NCI-H526 treated with DMSO at 0.1 percent for 48 hours (cell line): ENCODE results near the gene CD300C.
"Not testable (repeated sequence)": the region's sequence is repeated elsewhere in the genome, so short reads cannot be mapped to it uniquely, and the experiment has no call there.

Experiments
- DNase-seq: peaks from one replicate; lab custom pipeline; 2025; lab: John Stamatoyannopoulos, UW

Gene CD300C

DNA sequence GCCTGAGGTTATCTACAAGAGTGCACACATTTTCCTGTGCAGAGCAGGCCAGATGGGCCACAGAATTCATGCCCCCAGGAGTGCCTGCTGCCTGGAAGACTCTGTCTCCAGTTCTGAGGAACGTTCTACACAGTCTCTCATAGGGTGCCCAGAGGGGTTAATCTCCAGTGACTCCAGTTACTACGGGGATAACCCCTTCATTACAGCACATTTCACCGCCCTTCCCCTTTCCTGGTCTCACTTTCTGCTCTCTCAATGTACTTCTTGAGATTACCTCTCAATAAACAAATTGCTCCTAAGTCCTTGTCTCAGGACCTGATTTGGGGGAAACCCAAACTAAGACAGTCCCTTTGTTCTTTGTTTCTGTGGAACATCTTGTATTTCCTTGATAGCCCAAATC, 15.7 kb upstream of the CD300C start:
- no peak for DNase-seq

DNA sequence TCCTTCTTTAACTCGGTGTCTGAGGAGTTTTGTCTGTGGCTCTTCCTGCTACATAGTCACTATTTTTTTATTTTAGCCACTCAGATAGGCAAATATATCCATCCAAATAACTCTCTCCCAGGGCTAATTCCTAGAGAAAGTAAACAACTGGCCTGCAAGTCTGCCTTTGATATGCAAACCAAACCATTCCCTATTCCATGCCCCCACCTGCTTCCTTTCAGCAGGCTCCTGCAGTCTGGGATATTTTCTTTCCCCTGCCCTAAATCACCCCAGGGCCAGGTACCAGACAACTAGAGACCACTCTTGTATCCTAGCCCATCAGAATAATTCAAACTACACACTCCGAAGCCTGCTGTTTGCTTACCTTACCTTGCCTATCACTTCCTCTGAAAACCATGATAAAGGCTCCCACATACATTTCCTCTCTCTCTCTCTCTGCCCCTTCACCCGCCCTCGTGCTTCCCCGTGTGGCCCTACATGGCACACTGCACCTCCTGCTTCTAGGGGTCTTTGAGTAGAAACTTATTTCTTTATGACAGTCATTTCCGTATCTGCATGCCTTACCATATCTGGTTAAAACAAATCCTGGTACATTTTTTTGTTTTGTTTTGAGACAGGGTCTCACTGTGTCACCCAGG, 13.1 kb upstream of the CD300C start:
- DNase-seq: peak; percentile 81

DNA sequence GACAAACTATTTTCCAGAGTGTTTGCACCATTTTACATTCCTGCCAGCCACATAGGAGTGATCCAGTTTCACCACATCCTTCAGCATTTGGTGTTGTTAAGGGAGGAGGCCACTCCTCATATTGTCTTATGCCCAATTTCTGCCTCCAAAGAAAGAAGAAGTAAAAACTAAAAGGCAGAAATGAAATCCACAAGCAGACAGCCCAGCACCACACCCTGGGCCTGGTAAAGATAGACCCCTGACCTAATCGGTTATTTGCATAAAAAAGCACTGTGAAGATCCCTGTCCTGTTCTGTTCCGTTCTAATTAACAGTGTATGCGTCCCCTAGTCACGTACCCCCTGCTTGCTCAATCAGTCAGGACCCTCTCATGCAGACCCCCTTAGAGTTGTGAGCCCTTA, 12.5 kb upstream of the CD300C start:
- not testable (repeated sequence) for DNase-seq

DNA sequence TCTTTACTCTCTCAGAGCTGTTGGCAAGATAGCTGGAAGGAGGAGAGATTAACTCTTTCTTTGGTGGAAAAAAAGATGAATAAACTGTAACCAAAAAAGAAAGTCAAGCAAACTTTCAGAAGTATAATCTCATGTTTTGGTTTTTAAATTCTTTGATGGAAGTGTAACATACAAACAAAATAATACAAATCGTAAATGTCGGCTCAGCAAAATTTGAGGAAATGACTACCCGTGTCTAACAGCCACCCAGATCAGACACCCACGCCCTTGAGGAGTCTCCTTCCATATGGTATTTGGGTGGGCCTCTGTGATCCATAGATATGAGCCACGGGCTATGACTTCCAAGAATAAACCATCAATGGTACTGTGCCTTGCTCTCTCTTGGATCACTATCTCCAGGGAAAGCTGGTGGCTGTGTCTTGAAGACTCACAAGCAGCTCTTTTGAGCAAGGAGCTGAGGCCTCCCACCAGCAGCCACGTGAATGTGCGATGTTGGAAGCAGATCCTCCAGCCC, 9.6 kb upstream of the CD300C start:
- no peak for DNase-seq

DNA sequence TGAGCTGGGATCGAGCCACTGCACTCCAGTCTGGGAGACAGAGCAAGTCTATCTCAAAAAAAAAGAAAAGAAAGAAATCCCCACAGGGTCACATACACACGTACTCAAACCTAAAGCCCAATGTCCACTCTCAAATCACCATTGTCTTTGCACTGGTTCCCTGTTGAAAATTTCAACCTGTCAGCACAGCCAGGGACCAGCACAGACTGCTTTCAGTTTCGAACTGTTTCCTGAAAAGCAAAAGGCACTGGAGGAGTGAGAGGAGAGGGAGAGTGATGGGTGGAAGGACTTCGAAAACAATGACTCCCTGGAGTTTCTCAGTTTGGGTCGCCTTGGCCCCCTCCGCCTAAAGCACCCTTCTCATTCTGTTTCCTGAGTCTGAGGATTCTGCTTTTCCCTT, 9.0 kb upstream of the CD300C start:
- DNase-seq: no peak

DNA sequence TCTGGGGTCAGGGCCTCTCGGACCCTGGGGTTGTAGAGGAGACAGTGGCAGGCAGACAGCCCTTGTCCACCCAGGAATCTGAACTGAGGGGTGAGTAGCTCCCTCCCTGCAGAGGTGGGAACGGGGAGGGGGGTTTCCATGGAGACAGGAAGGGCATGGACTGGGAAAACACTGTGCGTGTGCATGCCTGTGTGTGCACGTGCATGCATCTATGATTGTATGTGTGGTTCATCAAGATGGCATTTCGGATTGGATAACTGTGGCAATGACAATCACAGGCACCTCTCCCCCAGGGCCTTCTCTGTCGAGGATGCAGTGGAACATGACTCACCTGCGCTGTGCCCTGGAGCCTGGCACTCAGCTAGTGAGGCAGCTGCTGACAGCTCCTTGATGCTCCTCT, 6.1 kb upstream of the CD300C start:
- no peak for DNase-seq

DNA sequence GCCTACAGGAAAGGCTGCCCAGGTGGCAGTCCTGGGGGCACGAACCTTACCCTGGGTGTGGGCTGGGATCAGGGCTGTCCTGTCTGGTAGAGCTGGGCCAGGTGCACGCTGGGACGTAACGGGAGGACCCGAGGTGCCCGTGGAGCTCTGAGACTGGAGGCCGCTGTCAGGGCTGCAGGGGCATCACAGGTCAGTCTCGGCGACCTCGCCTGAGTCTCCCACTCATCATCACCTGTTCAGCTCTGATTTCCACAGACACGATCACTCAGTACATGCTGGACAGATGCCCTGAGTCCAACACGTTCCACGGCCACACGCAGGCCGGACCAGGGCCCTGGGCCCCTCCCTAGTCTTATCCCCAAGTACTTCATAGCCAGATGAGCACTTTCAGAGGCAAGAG, 4.7 kb upstream of the CD300C start:
- DNase-seq: no peak

DNA sequence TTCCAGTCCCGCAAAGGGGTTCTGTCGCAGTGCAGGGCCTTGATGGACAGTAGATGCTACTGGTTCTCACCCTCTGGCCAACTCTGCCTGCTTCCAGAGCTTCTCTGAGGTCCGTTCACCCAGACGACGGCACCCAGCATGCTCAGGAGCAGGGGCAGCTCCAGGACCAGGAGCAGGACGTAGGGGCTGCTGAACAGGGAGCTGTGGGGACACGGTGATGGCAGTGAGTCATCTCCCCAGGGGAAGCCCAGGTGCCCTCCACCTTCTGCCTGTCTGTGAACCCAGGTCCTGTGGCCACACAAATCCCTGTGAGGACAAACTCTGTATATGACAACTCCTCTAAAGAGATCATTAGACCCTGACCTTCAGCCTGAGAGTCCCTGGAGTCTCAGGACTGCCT, 3.4 kb upstream of the CD300C start:
- no peak for DNase-seq

DNA sequence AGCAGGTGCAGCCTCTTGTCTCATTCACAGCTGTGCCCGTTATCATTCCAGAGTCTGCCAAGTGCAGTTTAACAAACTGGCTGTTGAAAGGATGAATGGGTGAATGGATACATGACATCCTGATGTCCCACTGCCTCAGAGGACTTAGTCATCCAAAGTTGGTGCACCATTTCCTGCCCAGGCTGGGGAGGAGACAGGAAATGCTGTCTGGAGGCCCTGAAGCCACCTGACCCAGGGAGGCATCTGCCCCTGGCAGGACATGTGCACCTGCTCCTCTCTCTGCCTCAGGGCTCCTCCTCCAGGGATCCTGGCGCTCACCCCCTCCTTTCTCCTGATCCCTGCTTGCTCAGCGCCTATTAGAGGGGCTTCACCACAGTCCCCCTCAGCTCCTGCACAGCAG, 1.8 kb upstream of the CD300C start:
- DNase-seq: no peak

DNA sequence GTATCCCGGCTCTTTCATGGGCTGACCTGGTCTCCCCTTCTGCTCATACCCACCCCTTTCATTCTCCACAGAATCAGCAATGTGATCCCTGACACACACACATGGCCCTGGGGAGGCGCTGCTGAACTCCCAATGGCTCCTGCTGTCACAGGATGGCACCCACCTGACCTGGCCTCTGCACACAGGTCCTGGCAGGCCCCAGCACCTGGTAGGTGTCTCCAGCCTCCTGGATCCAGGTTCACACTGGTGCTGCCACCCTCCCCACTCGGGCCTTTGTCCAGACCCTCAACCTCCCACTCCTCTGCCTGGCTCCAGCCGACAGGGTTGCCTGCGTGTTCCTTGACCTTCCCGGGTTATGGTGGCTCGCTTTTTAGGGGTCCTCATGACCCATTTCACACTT, 1.3 kb upstream of the CD300C start:
- DNase-seq: no peak

DNA sequence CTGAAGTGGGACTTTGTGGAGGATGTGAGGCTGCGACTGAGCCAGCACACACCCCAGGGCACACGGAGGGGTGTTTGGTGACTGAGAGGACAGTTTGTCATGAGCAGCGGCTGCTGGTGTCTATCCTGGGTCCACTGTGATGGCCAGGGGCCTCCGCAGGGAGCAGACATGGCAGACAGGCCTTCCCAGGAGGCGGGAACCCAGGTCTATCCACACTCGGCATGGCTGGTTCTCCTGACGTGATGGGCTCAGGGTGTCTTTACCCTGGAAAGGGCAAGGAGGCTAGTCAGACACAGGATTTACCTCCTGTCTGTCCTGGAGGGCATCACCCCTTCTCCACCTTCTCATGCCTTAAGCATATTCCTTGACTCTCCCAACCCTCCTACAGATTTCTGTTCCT, 671 bp upstream of the CD300C start:
- no peak for DNase-seq

DNA sequence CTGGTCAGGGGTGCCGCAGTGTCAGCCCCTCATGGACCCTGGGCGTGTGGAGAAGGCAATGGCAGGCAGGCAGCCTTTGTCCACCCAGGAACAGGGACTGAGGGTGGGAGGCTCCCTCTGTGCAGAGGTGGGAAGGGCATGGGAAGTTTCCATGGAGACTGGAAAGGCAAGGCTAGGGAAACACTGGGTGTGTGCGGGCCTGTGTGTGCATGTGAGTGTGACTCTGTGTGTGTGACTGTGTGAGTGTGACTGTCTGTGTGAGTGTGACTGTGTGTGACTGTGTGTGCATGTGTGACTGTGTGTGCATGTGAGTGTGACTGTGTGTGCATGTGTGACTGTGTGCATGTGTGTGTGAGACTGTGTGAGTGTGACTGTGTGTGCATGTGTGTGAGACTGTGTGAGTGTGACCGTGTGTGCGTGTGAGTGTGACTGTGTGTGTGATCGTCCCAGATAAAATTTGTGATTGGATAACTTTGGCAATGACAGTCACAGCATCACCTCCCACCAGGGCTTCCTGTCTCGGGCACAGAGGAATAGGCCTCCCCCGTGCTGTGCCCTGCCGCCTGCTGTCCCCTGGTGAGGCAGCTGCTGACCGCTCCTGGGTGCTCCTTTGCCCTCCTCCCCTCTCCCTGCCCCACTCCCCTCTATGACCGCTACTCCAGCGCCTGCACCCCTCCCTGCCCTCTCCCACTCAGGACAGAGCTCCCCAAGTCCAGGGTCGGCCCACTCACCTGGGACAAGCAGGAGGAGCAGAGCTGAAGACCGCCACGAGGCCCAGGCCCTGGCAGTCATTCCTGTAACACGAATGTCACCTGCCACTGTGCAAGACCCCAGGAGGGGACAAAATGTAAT, 698 bp downstream of the CD300C start:
- DNase-seq: no peak

DNA sequence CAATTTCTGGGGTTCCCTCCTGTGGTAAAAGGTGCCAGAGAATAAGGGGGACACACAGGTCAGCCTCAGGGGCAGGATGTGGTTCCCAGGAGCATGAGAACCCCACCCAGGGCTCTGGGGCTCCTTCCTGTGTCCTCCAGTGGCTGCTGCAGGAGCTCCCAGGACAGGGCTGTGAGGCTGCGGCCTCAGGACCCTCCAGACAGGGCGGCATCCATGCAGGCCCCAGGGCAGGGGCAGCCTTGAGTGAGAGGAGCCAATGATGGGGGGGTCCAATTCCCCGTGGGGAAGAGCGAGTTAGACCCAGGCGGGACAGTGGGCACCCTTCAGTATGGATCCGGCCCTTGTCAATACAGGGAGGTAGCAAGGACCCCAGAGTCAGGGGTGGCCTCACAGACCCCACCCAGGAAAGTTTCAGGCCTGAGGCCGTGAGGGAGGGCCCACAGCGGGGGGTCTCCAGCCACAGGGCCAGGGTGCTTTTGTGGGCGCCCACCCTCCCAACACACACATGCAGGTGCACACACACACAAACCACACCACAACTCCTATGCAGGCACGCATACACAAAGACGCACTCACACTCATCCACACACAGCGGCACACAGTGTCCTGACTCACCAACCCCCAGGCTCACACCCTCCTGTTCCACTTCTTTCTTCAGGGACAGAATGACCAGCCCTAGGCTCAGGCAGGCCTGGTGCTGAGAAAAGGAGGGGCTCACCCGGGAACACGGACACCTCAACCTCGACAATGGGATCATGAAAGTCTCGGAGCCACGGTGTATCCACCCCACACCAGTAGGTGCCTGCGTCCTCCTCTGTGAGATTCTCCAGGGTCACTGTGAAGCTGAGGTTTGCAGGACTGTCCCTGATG, 1.8 kb downstream of the CD300C start:
- no peak for DNase-seq

DNA sequence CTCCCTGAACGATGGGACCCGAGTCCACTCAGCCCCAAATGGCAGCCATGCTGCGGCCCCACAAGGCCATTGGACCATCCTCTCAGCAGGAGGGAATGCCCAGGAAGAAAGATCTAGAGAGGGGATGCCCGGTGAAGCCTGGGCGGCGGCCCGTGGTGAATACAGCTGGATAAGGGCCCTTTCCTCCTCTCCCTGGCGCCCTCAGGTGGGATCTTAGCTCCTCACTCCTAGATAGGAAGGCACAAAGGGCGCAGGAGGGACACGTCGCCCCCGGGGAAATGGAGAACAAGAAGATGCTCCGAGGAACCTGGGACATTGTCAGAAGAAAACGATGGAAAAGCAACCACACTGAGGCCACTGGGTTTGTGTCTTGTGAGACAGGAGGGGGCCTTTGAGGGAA, 2.5 kb downstream of the CD300C start:
- no peak for DNase-seq

DNA sequence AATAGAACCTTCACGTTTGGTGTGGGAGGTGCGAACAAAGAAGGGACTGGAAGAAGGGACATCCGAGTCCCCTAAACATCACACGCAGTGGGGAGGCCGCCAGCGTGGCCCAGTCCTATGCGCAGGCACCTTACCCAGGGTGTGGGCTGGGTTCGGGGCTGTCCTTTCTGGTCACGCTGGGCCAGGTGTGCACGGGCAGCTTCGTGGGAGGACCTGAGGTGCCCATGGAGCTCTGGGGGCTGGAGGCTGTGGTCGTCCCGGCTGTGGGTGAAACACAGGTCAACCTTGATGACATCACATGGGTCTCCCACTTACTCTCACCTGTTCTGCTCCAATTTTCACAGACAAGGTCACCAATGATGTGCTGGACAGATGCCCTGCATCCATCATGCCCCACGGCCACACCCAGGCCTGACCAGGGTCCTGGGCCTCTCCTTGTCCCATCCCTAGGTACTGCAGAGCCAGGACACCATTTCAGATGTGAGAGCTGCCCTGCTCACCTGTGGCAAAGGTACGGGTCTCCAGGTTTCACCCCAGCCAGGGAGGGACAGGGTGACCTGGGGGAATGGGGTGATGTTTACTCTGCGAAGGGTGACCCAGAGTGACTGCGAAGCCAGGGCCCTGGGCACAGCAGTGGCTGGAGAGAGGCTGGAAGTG, 3.1 kb downstream of the CD300C start:
- DNase-seq: no peak

DNA sequence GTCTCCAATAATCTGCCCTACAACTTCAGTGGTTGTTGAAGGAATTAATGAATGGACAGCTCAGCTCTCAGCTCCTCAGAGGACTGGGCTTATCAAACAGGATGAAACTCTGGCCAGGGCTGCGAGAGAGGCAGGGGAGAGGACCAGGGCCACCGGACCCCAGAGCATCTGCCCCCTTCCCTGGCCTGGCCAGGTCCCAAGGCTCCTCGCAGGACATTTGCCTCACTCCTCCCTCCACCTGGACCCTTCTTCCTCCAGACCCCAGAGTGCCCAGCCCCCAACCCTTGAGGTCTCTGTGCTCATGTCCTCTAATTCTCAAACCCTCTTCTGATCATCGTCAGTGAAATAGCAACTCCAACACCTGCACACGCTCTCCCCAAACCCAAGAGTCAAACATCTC, 3.7 kb downstream of the CD300C start:
- DNase-seq: no peak

DNA sequence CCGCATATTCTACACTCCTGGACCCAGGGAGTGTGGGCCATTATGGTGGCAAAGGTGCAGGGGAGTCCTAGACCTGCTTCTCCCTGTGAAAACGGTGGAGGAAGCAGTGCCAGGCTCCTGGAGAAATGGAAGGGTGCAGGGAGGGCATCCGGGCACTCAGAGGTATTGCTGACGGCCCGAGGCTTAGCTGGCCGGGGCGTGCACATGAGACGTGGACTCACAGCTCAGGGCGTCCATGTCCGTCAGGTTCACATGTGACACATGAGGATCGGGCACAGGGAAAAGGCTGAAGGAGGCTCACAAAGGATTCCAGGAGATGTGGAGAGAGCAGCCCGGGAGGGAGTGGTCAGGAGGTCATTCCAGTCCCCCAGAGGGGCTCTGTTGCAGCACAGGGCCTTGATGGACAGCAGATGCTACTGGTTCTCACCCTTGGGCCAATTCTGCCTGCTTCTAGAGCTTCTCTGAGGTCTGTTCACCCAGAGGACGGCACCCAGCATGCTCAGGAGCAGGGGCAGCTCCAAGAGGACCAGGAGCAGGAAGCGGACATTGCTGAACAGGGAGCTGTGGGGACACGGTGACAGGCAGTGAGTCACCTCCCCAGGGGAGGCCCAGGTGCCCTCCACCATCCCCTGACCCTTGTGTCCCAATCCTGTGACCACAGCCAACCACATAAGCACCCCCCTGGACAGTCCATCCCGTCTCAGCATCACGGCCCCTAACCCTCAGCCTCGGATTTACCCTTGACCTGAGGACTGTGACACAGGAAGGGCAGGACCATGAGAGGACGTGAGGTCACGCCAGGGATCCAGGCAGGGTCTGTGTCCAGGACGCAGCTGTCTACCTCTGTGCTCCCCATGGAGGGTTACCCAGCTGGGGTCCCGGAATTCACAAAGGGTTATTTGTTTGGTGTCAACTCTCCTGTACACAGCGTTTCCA, 4.5 kb downstream of the CD300C start:
- no peak for DNase-seq

DNA sequence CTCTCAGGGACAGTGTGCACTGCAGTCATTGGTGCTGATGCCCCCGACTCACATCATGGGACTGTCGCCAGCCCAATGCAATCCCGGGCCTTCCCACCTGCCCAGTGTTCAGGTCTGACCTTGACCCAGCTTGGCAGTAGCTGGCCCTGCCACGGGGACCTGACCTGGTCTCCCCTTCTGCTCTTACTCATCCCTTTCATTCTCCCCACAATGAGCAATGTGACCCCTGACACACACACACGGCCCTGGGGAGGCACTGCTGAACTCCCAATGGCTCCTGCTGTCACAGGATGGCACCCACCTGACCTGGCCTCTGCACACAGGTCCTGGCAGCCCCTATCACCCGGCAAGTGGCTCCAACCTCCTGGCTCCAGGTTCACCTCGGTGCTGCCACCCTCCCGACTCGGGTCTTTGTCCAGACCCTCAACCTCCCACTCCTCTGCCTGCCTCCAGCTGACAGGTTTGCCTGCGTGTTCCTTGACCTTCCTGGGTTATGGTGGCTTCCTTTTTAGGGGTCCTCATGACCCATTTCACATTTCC, 6.6 kb downstream of the CD300C start:
- DNase-seq: no peak

DNA sequence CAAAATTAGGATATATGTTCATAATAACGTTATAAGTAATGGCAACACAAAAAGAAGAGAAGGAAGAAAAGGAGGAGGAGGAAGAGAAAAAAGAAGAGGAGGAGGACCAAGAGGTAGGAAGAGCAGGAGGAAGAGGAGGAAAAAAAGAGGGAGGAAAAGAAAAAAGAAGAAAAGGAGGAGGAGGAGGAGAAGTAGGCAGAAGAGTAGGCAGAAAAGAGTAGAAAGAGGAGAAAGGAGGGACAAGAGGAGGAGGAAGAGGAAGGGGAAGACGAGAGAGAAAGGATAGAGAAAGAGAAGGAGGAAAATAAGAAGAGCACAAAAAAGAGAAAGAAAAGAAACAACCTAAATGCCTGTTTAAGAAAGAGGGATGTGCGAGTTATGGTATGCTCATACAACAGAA, 9.0 kb downstream of the CD300C start:
- no peak for DNase-seq

DNA sequence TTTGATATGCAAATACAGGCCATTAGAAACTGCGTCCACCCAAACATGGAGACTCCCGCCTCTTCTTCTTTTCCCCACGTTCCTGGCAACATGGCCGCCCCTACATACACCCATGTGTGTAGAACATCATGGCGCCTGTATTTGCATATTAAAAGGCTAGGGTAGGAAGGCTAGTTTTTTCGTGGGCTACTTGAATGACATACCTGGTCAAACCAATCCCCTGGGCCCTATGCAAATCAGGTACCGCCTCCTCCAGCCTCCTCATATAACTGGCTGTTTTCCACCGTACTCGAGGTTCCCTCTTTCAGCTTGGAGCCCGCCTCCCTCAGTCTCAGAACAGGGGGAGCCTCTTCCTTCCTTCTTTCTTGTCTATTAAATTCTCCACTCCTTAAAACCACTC, 13.8 kb downstream of the CD300C start:
- peak; percentile 31 for DNase-seq
